NCI-H2227 treated with DMSO at 0.1 percent for 48 hours (cell line): ENCODE measurements around the gene TESK2.
"Not testable (repeated sequence)": the region's sequence is repeated elsewhere in the genome, so short reads cannot be mapped to it uniquely, and the experiment has no call there.

Experiments used
- DNase-seq: peaks from one replicate; lab custom pipeline; 2025; lab: John Stamatoyannopoulos, UW

The TESK2 gene

GRCh38 chr1:45510036-45510971 lies 19.3 kb upstream of the TESK2 start:
- no peak for DNase-seq

- no peak for DNase-seq
Observed at GRCh38 chr1:45508295-45509151, 17.6 kb upstream of the TESK2 start.

GRCh38 chr1:45507893-45508292 lies 16.9 kb upstream of the TESK2 start:
- no peak for DNase-seq

GRCh38 chr1:45507195-45507594 lies 16.2 kb upstream of the TESK2 start:
- DNase-seq, result no peak

GRCh38 chr1:45503462-45504360 lies 12.7 kb upstream of the TESK2 start:
- no peak for DNase-seq

GRCh38 chr1:45501505-45501859 lies 10.5 kb upstream of the TESK2 start:
- DNase-seq, result no peak

- no peak for DNase-seq
Observed at GRCh38 chr1:45499415-45499769, 8.4 kb upstream of the TESK2 start.

- no peak for DNase-seq
Observed at GRCh38 chr1:45498279-45498678, 7.3 kb upstream of the TESK2 start.

- peak; percentile 42 for DNase-seq
Observed at GRCh38 chr1:45493116-45493697, 2.2 kb upstream of the TESK2 start.

GRCh38 chr1:45492691-45493090 lies 1.7 kb upstream of the TESK2 start:
- no peak for DNase-seq

- no peak for DNase-seq
Observed at GRCh38 chr1:45491487-45492260, 711 bp upstream of the TESK2 start.

GRCh38 chr1:45490121-45490625 lies 790 bp downstream of the TESK2 start:
- peak; percentile 9 for DNase-seq

GRCh38 chr1:45489379-45489778 lies 1.6 kb downstream of the TESK2 start:
- DNase-seq, result not testable (repeated sequence)

- peak; percentile 27 for DNase-seq
Observed at GRCh38 chr1:45488666-45489377, 2.1 kb downstream of the TESK2 start.

- DNase-seq, result no peak
Observed at GRCh38 chr1:45485949-45486348, 5.0 kb downstream of the TESK2 start.

GRCh38 chr1:45479039-45479748 lies 11.8 kb downstream of the TESK2 start:
- no peak for DNase-seq

- DNase-seq, result peak; percentile 28
Observed at GRCh38 chr1:45478121-45478814, 12.7 kb downstream of the TESK2 start.

GRCh38 chr1:45477646-45478045 lies 13.3 kb downstream of the TESK2 start:
- DNase-seq, result no peak

- not testable (repeated sequence) for DNase-seq
Observed at GRCh38 chr1:45474194-45474593, 16.8 kb downstream of the TESK2 start.
